ENCODE measurements around the gene TSPAN18.

The TSPAN18 gene

DNA sequence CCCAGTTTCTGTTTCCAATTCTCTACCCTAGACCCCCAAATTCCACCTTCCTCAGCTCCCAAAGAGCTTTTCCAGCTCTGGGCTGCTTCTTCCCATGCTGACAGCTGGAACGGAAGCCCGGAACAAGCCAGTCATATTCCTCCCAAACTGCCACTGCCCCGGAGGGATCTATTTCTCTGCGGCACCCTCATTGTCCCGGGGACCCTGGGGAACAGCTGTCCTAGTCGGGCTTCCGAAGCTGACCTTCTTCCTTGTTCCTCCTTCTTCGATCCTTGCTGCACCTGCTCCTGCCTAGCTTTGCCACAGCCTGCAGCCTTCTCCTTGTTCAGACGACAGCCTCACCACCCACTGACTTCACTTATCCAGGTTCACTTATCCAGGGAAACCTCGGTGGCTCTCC is 105.7 kb downstream of the TSPAN18 start:
- H3K23ac ChIP-seq (ENCODE audit: low read length): no peak overlapping the region
- no peak overlapping the region for H4K8ac ChIP-seq (ENCODE audit: low read depth, low read length)
- H3K4me3 ChIP-seq (ENCODE audit: low read depth, low read length): no peak overlapping the region
- no peak overlapping the region for H2BK120ac ChIP-seq (ENCODE audit: insufficient read depth, low read length, poor library complexity)
- no peaks in the 10 kb centered on the region for H3K79me1 ChIP-seq (ENCODE audit: low read length)
- H3K36me3 ChIP-seq (ENCODE audit: control insufficient read depth in 1 of 2, insufficient read depth in 2 of 2, low read length in 2 of 2): no peaks in the 10 kb centered on the region
- no peaks in the 10 kb centered on the region for H3K79me2 ChIP-seq (ENCODE audit: control insufficient read depth, insufficient read depth, low read length, poor library complexity)
- no peak overlapping the region for H4K91ac ChIP-seq (ENCODE audit: low read depth, low read length)
- H2BK12ac ChIP-seq (ENCODE audit: low read length): no peak overlapping the region
- no peaks in the 10 kb centered on the region for H3K4me1 ChIP-seq (ENCODE audit: control insufficient read depth in 1 of 2, insufficient read depth in 2 of 2, low read length in 2 of 2)
- no peak for DNase-seq
- no peak overlapping the region for H2BK5ac ChIP-seq (ENCODE audit: low read depth, low read length, poor library complexity)
- no peak overlapping the region for H3K9ac ChIP-seq (ENCODE audit: low read length)
- no peak overlapping the region for H2AFZ ChIP-seq (ENCODE audit: insufficient read depth, low read length, poor library complexity)
- H3K27ac ChIP-seq (ENCODE audit: low read depth, low read length): no peak overlapping the region
- H3K4me2 ChIP-seq (ENCODE audit: low read length): no peak overlapping the region
- H3K9me3 ChIP-seq (ENCODE audit: insufficient read depth, low read depth, low read length): no peaks in the 10 kb centered on the region
- WGBS (ENCODE audit: extremely low coverage, insufficient coverage, insufficient read length): no CpG with 5 or more reads among the region's 10 CpGs
- H3K4ac ChIP-seq (ENCODE audit: low read depth, low read length): no peak overlapping the region
- no peak overlapping the region for H2AK5ac ChIP-seq (ENCODE audit: low read length)
- H3K14ac ChIP-seq (ENCODE audit: low read length): no peak overlapping the region
- no peak overlapping the region for H3K18ac ChIP-seq (ENCODE audit: low read length)
- no peak overlapping the region for H4K12ac ChIP-seq (ENCODE audit: low read depth, low read length)
- no peaks in the 10 kb centered on the region for H3K27me3 ChIP-seq (ENCODE audit: insufficient read depth, low read length)

- H3K4me3 ChIP-seq (ENCODE audit: low read depth, low read length): no peak overlapping the region
- no peak overlapping the region for H3K14ac ChIP-seq (ENCODE audit: low read length)
- H4K12ac ChIP-seq (ENCODE audit: low read depth, low read length): no peak overlapping the region
- H2BK12ac ChIP-seq (ENCODE audit: low read length): no peak overlapping the region
- H3K9me3 ChIP-seq (ENCODE audit: insufficient read depth, low read depth, low read length): no peaks in the 10 kb centered on the region
- H3K79me1 ChIP-seq (ENCODE audit: low read length): no peaks in the 10 kb centered on the region
- H3K4me2 ChIP-seq (ENCODE audit: low read length): no peak overlapping the region
- no CpG with 5 or more reads among the region's 6 CpGs for WGBS (ENCODE audit: extremely low coverage, insufficient coverage, insufficient read length)
- H2AFZ ChIP-seq (ENCODE audit: insufficient read depth, low read length, poor library complexity): no peak overlapping the region
- no peak for DNase-seq
- no peak overlapping the region for H3K4ac ChIP-seq (ENCODE audit: low read depth, low read length)
- H3K18ac ChIP-seq (ENCODE audit: low read length): no peak overlapping the region
- no peak overlapping the region for H4K8ac ChIP-seq (ENCODE audit: low read depth, low read length)
- H2BK5ac ChIP-seq (ENCODE audit: low read depth, low read length, poor library complexity): no peak overlapping the region
- no peak overlapping the region for H3K27ac ChIP-seq (ENCODE audit: low read depth, low read length)
- H2AK5ac ChIP-seq (ENCODE audit: low read length): no peak overlapping the region
- no peak overlapping the region for H3K9ac ChIP-seq (ENCODE audit: low read length)
- no peak overlapping the region for H2BK120ac ChIP-seq (ENCODE audit: insufficient read depth, low read length, poor library complexity)
- no peak overlapping the region for H3K23ac ChIP-seq (ENCODE audit: low read length)
- no peaks in the 10 kb centered on the region for H3K27me3 ChIP-seq (ENCODE audit: insufficient read depth, low read length)
- no peak overlapping the region for H4K91ac ChIP-seq (ENCODE audit: low read depth, low read length)
- H3K36me3 ChIP-seq (ENCODE audit: control insufficient read depth in 1 of 2, insufficient read depth in 2 of 2, low read length in 2 of 2): no peaks in the 10 kb centered on the region
- H3K79me2 ChIP-seq (ENCODE audit: control insufficient read depth, insufficient read depth, low read length, poor library complexity): no peaks in the 10 kb centered on the region
- no peaks in the 10 kb centered on the region for H3K4me1 ChIP-seq (ENCODE audit: control insufficient read depth in 1 of 2, insufficient read depth in 2 of 2, low read length in 2 of 2)
Measured at GRCh38 chr11:44833221-44833876, 106.6 kb downstream of the TSPAN18 start.

- Histone ChIP-seq H3K4me1 (ENCODE audit: control insufficient read depth in 1 of 2, insufficient read depth in 2 of 2, low read length in 2 of 2) (no peaks in the 10 kb centered on the region), H3K9me3 (ENCODE audit: insufficient read depth, low read depth, low read length) (no peaks in the 10 kb centered on the region), H3K4ac (ENCODE audit: low read depth, low read length) (no peak overlapping the region), H3K23ac (ENCODE audit: low read length) (no peak overlapping the region), H3K9ac (ENCODE audit: low read length) (no peak overlapping the region), H4K12ac (ENCODE audit: low read depth, low read length) (no peak overlapping the region), H2AK5ac (ENCODE audit: low read length) (no peak overlapping the region), H3K27ac (ENCODE audit: low read depth, low read length) (no peak overlapping the region), H2BK5ac (ENCODE audit: low read depth, low read length, poor library complexity) (no peak overlapping the region), H3K79me1 (ENCODE audit: low read length) (no peaks in the 10 kb centered on the region), H3K36me3 (ENCODE audit: control insufficient read depth in 1 of 2, insufficient read depth in 2 of 2, low read length in 2 of 2) (no peaks in the 10 kb centered on the region), H3K18ac (ENCODE audit: low read length) (no peak overlapping the region), H3K4me3 (ENCODE audit: low read depth, low read length) (no peak overlapping the region), H2AFZ (ENCODE audit: insufficient read depth, low read length, poor library complexity) (no peak overlapping the region), H2BK12ac (ENCODE audit: low read length) (no peak overlapping the region), H4K8ac (ENCODE audit: low read depth, low read length) (no peak overlapping the region), H3K79me2 (ENCODE audit: control insufficient read depth, insufficient read depth, low read length, poor library complexity) (no peaks in the 10 kb centered on the region), H4K91ac (ENCODE audit: low read depth, low read length) (no peak overlapping the region), H3K27me3 (ENCODE audit: insufficient read depth, low read length) (no peaks in the 10 kb centered on the region), H3K4me2 (ENCODE audit: low read length) (no peak overlapping the region), H3K14ac (ENCODE audit: low read length) (no peak overlapping the region), H2BK120ac (ENCODE audit: insufficient read depth, low read length, poor library complexity) (no peak overlapping the region)
- WGBS (ENCODE audit: extremely low coverage, insufficient coverage, insufficient read length): no CpG with 5 or more reads among the region's 8 CpGs
- no peak for DNase-seq
Measured at GRCh38 chr11:44833877-44834452, 107.2 kb downstream of the TSPAN18 start.

- no peaks in the 10 kb centered on the region for H3K79me2 ChIP-seq (ENCODE audit: control insufficient read depth, insufficient read depth, low read length, poor library complexity)
- no peak overlapping the region for H2AK5ac ChIP-seq (ENCODE audit: low read length)
- no peaks in the 10 kb centered on the region for H3K27me3 ChIP-seq (ENCODE audit: insufficient read depth, low read length)
- no peak overlapping the region for H4K8ac ChIP-seq (ENCODE audit: low read depth, low read length)
- H3K9me3 ChIP-seq (ENCODE audit: insufficient read depth, low read depth, low read length): no peaks in the 10 kb centered on the region
- no peak overlapping the region for H3K27ac ChIP-seq (ENCODE audit: low read depth, low read length)
- WGBS (ENCODE audit: extremely low coverage, insufficient coverage, insufficient read length): no CpG with 5 or more reads among the region's 6 CpGs
- no peak for DNase-seq
- no peak overlapping the region for H3K4me2 ChIP-seq (ENCODE audit: low read length)
- H2BK12ac ChIP-seq (ENCODE audit: low read length): no peak overlapping the region
- no peaks in the 10 kb centered on the region for H3K4me1 ChIP-seq (ENCODE audit: control insufficient read depth in 1 of 2, insufficient read depth in 2 of 2, low read length in 2 of 2)
- no peak overlapping the region for H3K14ac ChIP-seq (ENCODE audit: low read length)
- no peaks in the 10 kb centered on the region for H3K79me1 ChIP-seq (ENCODE audit: low read length)
- no peak overlapping the region for H2BK5ac ChIP-seq (ENCODE audit: low read depth, low read length, poor library complexity)
- no peak overlapping the region for H4K12ac ChIP-seq (ENCODE audit: low read depth, low read length)
- no peak overlapping the region for H2BK120ac ChIP-seq (ENCODE audit: insufficient read depth, low read length, poor library complexity)
- no peak overlapping the region for H4K91ac ChIP-seq (ENCODE audit: low read depth, low read length)
- H3K4ac ChIP-seq (ENCODE audit: low read depth, low read length): no peak overlapping the region
- no peak overlapping the region for H2AFZ ChIP-seq (ENCODE audit: insufficient read depth, low read length, poor library complexity)
- H3K36me3 ChIP-seq (ENCODE audit: control insufficient read depth in 1 of 2, insufficient read depth in 2 of 2, low read length in 2 of 2): no peaks in the 10 kb centered on the region
- no peak overlapping the region for H3K4me3 ChIP-seq (ENCODE audit: low read depth, low read length)
- no peak overlapping the region for H3K18ac ChIP-seq (ENCODE audit: low read length)
- H3K23ac ChIP-seq (ENCODE audit: low read length): no peak overlapping the region
- no peak overlapping the region for H3K9ac ChIP-seq (ENCODE audit: low read length)
Measured at GRCh38 chr11:44834846-44835245, 108.1 kb downstream of the TSPAN18 start.
